ENCODE results near the gene FOXD3.
"Not testable (repeated sequence)": the region's sequence is repeated elsewhere in the genome, so short reads cannot be mapped to it uniquely, and the experiment has no call there.

The FOXD3 gene

DNA sequence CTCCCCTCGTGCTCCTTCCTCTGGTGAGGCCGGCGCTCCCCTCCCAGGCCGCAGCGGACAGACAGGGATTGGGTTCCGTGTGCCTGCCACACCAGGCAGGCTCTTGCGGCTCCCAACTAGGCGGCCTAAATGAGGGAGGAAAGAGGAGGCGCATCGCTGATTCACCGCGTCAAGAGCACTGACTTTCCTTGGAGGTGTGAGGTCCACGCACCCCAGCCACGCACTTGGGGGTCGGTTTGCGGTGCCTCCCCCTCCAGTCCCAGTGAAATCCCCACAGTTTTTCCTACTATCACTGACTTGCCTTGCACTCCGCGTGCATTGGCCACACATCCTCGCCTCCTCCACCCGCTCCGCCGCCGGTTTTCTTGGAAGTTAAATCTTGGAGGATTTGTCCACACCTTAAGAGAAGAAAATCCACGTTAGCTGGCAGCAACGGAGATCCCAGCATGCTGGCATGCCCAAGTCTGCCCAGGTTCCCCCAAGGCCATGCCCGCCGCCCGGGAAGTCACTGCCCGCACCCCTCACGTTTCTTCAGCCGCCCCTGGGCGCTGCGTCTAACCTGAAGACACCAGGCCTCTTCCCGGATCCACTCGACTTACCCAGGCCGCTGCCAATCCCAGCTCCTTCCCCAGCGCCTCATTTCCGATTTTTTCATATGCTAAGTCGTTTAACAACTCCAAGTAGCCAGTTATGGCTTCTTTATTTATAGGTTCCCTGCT lies 1.1 kb upstream of the FOXD3 start:
- no peak for DNase-seq (ENCODE audit: low spot score)

- no peak for DNase-seq (ENCODE audit: low spot score)
These were observed 618 bp upstream of the FOXD3 start for GRCh38 chr1:63321785-63322113.

DNA sequence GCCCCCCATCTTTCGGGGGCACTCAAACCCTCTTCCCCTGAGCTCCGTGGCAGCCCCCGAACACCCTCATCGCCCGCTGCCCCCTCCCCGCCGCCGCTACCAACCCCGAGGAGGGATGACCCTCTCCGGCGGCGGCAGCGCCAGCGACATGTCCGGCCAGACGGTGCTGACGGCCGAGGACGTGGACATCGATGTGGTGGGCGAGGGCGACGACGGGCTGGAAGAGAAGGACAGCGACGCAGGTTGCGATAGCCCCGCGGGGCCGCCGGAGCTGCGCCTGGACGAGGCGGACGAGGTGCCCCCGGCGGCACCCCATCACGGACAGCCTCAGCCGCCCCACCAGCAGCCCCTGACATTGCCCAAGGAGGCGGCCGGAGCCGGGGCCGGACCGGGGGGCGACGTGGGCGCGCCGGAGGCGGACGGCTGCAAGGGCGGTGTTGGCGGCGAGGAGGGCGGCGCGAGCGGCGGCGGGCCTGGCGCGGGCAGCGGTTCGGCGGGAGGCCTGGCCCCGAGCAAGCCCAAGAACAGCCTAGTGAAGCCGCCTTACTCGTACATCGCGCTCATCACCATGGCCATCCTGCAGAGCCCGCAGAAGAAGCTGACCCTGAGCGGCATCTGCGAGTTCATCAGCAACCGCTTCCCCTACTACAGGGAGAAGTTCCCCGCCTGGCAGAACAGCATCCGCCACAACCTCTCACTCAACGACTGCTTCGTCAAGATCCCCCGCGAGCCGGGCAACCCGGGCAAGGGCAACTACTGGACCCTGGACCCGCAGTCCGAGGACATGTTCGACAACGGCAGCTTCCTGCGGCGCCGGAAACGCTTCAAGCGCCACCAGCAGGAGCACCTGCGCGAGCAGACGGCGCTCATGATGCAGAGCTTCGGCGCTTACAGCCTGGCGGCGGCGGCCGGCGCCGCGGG lies 837 bp downstream of the FOXD3 start:
- no peak for DNase-seq (ENCODE audit: low spot score)

GRCh38 chr1:63323865-63324778 lies 1.8 kb downstream of the FOXD3 start:
- no peak for DNase-seq (ENCODE audit: low spot score)

GRCh38 chr1:63324779-63325119 lies 2.4 kb downstream of the FOXD3 start:
- no peak for DNase-seq (ENCODE audit: low spot score)

DNA sequence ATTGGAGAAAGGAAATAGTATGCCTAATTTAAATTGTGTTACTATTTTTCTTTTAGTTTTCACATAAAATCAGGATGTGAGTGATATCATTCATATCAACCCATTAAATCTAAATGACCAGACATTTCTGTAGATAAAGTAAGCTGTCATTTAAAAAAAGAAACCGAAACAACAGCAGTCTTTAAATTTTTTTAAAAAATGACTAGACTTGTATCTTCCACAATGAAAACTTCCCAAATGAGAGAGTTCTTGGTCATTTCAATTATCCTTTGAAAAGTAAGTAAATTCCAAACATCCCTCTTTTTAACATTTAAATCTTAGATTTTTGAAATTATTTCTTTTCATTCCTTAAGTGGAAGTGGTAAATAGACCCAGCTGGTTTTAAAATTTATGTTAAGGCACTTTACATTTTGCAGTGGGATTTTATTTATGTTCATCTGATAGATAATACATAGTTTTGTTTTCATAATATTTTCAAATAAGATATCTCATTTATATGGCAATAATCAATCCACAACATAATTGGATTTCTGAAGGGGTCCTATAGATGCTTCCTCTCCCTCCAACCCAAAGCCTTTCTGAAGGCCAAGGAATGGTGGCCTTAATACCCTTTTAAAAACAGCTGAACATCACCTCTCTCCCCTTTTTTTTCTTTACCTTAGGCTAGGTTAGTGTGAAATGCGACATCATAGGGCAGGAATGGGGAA lies 3.1 kb downstream of the FOXD3 start:
- no peak for DNase-seq (ENCODE audit: low spot score)

- DNase-seq (ENCODE audit: low spot score), result no peak
These were observed 3.7 kb downstream of the FOXD3 start for GRCh38 chr1:63326106-63326472.

GRCh38 chr1:63326473-63327380 lies 4.4 kb downstream of the FOXD3 start:
- DNase-seq (ENCODE audit: low spot score), result no peak

DNA sequence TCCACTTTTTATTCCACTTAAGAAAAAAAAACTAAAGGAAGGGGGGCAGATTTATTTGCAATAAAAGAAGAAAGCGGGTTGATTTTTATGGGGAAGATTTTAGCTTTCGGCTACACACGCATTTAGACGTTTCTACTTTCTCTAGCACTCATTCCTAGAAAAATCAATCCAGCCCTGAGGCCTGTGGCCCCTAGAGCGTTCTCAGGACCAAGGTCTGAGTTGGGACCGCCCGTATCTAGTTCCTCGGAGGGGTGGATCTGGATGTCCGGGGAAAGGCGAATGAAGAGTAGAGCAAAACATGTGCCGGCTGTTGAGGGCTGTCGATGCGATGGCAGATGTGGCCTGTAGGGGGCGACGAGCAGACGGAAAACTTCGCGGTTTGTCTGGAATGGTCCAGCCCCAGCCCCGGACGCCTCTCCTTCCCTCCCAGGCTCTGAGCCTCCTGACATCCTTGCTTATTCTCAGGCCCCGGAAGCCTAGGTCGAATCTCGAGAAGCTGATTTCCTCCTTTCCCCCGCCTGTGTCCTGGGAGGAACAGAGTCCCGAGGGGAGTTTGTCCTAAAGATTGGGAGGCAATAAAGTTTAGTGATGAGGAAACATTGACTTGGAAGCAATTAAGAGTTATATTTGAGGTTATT lies 5.2 kb downstream of the FOXD3 start:
- peak; percentile 37 for DNase-seq (ENCODE audit: low spot score)

- no peak for DNase-seq (ENCODE audit: low spot score)
These were observed 5.8 kb downstream of the FOXD3 start for GRCh38 chr1:63328122-63328521.

- no peak for DNase-seq (ENCODE audit: low spot score)
These were observed 6.4 kb downstream of the FOXD3 start for GRCh38 chr1:63328781-63329180.

DNA sequence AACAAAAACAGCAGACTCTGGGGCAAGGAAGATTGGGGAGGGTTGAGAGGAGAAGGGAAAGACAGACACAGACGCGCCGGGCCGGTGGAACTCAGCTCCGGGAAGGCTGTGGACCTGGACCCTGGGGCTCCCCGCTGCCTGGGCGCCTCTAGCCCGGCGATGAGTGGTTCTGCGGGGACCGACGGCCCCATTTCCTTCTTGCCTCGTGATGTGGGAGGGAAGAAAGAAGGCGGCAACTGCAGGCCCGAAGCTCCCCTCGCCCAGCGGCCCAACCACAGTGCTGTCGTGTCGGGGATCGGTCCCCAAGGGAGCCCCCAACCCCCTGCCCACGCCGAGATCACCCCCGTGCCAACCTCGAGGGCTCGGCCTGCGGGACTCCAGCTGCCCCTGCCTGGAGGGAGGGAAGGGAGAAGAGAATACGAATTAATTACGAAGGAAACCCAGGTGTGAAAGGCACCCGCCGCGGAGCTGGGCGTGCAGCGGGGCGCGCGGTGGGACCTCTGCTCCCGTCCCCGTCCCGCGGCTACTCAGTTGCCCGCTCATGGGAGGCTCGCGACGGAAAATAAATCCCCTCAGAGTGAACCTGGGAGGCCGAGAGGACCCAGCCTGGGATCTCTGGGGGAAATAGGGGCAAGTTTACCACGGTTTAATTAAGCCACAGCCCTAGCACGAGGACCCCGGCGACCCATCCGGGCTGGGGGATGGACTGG lies 7.4 kb downstream of the FOXD3 start:
- no peak for DNase-seq (ENCODE audit: low spot score)

GRCh38 chr1:63330331-63330916 lies 8.1 kb downstream of the FOXD3 start:
- DNase-seq (ENCODE audit: low spot score), result no peak

- no peak for DNase-seq (ENCODE audit: low spot score)
These were observed 20.0 kb downstream of the FOXD3 start for GRCh38 chr1:63342402-63342801.

DNA sequence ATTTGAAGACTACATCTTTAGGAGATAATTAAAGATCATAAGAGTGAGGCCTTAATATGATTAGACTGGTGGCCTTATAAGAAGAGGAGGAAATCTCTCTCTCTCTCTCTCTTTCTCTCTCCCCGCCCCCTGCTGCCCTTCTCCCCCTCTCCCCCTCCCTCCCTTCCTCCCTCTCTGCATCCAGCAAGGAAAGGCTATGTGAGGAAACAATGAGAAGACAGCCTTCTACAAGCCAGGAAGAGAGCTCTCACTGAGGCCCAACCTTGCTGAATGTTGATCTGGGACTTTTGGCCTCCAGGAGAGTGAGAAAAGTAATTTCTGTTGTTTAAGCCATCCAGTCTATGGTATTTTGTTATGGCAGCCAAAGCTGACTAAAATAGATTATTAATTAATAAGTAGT lies 21.6 kb downstream of the FOXD3 start:
- DNase-seq (ENCODE audit: low spot score), result no peak

GRCh38 chr1:63350320-63350719 lies 28.0 kb downstream of the FOXD3 start:
- no peak for DNase-seq (ENCODE audit: low spot score)

DNA sequence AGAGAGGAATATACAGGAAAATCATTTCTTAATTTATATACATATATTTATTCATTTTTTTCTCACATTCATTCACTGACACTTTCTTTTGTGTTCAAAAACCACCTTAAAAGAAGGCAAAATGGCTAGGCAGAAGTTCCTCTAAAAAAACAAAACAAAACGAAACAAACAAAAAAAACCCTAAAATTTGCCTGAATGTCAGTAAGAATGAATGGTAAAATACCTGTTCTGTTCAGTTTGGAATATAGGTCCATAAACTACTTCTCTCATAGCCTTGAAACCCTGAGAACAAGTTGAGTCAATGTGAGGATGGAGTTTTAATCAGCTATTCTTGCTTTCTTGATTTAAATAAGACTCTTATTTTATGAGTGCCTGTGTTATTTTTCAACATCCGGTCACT lies 30.4 kb downstream of the FOXD3 start:
- DNase-seq (ENCODE audit: low spot score), result no peak

GRCh38 chr1:63356234-63356633 lies 33.9 kb downstream of the FOXD3 start:
- not testable (repeated sequence) for DNase-seq (ENCODE audit: low spot score)

DNA sequence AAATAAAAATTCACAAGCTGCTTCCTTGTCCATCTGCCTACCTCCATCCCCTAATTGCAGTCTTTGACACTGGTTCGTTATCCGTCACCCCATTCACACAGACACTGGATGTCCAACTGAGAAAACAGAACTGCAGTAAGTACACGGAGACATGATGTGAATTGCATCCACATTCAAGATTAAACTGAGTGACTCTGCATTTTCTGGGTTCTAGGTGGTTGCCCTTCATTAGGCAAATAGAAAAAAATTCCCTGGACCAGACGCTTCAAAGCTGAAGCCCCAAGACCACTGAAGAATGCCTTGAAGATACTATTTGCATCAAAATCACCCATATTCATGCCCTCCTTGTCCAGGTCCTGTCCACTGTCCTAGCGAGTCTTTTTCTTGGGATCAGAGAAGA lies 37.2 kb downstream of the FOXD3 start:
- no peak for DNase-seq (ENCODE audit: low spot score)
